HCT116 (cell line): ENCODE measurements around the gene CARD10. TPM values are rescaled to one million over a fixed set of nuclear protein-coding genes. Genes with fewer than 3 reads are reported as not detected.

ENCODE experiments used
- ATAC-seq: fragments of 200-7000 bp; cut with Tn5 transposase; 2 replicates; pipeline ENCODE4 v1.9.1; 2020; ENCODE audit warnings: mild to moderate bottlenecking, moderate library complexity
- BruUV-seq: library from RNA; stranded (reverse); fragments of 400-500 nt; replicated peaks from 2 replicates; lab custom pipeline; 2021; lab: Mats Ljungman, UMichigan
- CTCF ChIA-PET: fragments of 300-600 bp; sonication (Branson Sonifier 250); formaldehyde crosslinking; loops from one replicate; lab custom pipeline; 2021; ENCODE audit warnings: antibody characterized with exemption; lab: Charles Lee
- POLR2A ChIA-PET: fragments of 300-600, 350-600 bp; sonication (Branson Sonifier 250); formaldehyde crosslinking; loops from one replicate; lab custom pipeline; 2021; ENCODE audit warnings: antibody characterized with exemption; lab: Charles Lee
- RAD21 ChIA-PET, 2 experiments: fragments of 300-600 bp; sonication (Branson Sonifier 250); formaldehyde crosslinking; loops; one replicate each; lab custom pipeline; 2023; ENCODE audit warnings: low total read pairs in 2 of 2; ENCODE audit not compliant: uncharacterized antibody in 2 of 2, unreplicated experiment in 2 of 2, low non-redundant PET in 1 of 2; lab: Charles Lee
- DNase-seq: peaks from one replicate; pipeline ENCODE4 v3.0.0-alpha.2; 2010; ENCODE audit warnings: low read depth, low spot score
- H2AFZ ChIP-seq: fragments of 200-600 bp; shearing (Covaris generic), sonication (generic); 2 replicates; pipeline ENCODE4 v1.6.1; 2017; ENCODE audit warnings: low read depth, mixed run types, mixed read lengths, antibody characterized with exemption, low read length; ENCODE audit not compliant: poor library complexity, severe bottlenecking
- H3K27ac ChIP-seq: 2 replicates; pipeline ENCODE4 v1.5.1; 2012; ENCODE audit warnings: low read depth, low read length
- H3K27me3 ChIP-seq: fragments of 200-600 bp; sonication (generic); 2 replicates; pipeline ENCODE4 v1.6.1; 2016; ENCODE audit warnings: mixed run types, low read length, mixed read lengths; ENCODE audit not compliant: insufficient read depth
- H3K36me3 ChIP-seq, 2 experiments: fragments of 200-500 bp in 1 of 2; fragments of 200-600 bp in 1 of 2; sonication (Bioruptor generic) in 1 of 2; sonication (generic) in 1 of 2; 2 replicates each; pipeline versions ENCODE4 v1.5.1 to v1.6.1; 2014 to 2016; ENCODE audit warnings: low read length in 2 of 2, inconsistent platforms in 1 of 2, mixed read lengths in 1 of 2, mixed run types in 1 of 2; ENCODE audit not compliant: insufficient read depth in 2 of 2, control insufficient read depth in 1 of 2
- H3K4me1 ChIP-seq, 2 experiments: fragments of 200-600 bp in 1 of 2; sonication (generic) in 1 of 2; 2 replicates each; pipeline versions ENCODE4 v1.5.1 to v1.6.1; 2012 to 2017; ENCODE audit warnings: low read length in 2 of 2, inconsistent platforms in 1 of 2, mild to moderate bottlenecking in 1 of 2, mixed read lengths in 1 of 2, mixed run types in 1 of 2, moderate library complexity in 1 of 2; ENCODE audit not compliant: insufficient read depth in 2 of 2, control insufficient read depth in 1 of 2
- H3K4me2 ChIP-seq: fragments of 200-600 bp; sonication (generic); 2 replicates; pipeline ENCODE4 v1.6.1; 2017; ENCODE audit warnings: mixed run types, low read length, mixed read lengths
- H3K4me3 ChIP-seq, 2 experiments: fragments of 200-600 bp in 1 of 2; sonication (generic) in 1 of 2; replicated peaks in 1 of 2; 2 replicates each; pipeline ENCODE4 v1.5.1; 2011 to 2016; ENCODE audit warnings: low read length in 2 of 2, control low read depth in 1 of 2, low read depth in 1 of 2, mild to moderate bottlenecking in 1 of 2, mixed read lengths in 1 of 2, mixed run types in 1 of 2
- H3K79me2 ChIP-seq: fragments of 200-600 bp; sonication (generic); 2 replicates; pipeline ENCODE4 v1.6.1; 2017; ENCODE audit warnings: mild to moderate bottlenecking, mixed run types, low read length, moderate library complexity, mixed read lengths; ENCODE audit not compliant: insufficient read depth
- H3K9ac ChIP-seq: fragments of 200-600 bp; sonication (generic); 2 replicates; pipeline ENCODE4 v1.6.1; 2016; ENCODE audit warnings: low read length, mixed read lengths
- H3K9me2 ChIP-seq: fragments of 200-600 bp; sonication (generic), shearing (Covaris generic); 2 replicates; pipeline ENCODE4 v1.6.1; 2017; ENCODE audit warnings: mixed run types, mild to moderate bottlenecking, moderate library complexity; ENCODE audit not compliant: insufficient read depth
- H3K9me3 ChIP-seq, 2 experiments: fragments of 200-500 bp in 1 of 2; fragments of 200-600 bp in 1 of 2; sonication (Bioruptor generic) in 1 of 2; sonication (generic) in 1 of 2; 2 replicates each; pipeline ENCODE4 v1.6.1; 2014 to 2017; ENCODE audit warnings: low read length in 2 of 2, mixed read lengths in 2 of 2, inconsistent platforms in 1 of 2, low read depth in 1 of 2, mild to moderate bottlenecking in 1 of 2, mixed run types in 1 of 2, moderate library complexity in 1 of 2; ENCODE audit not compliant: control insufficient read depth in 1 of 2, insufficient read depth in 1 of 2
- H4K20me1 ChIP-seq: fragments of 200-600 bp; sonication (generic), shearing (Covaris generic); 2 replicates; pipeline ENCODE4 v1.6.1; 2017; ENCODE audit warnings: mixed run types, mild to moderate bottlenecking, moderate library complexity; ENCODE audit not compliant: insufficient read depth
- CBX3 ChIP-seq: IDR thresholded peaks from 2 replicates; pipeline ENCODE4 v1.6.1; 2012; ENCODE audit warnings: low read depth
- CEBPB ChIP-seq: IDR thresholded peaks from 2 replicates; pipeline ENCODE4 v1.6.1; 2012; ENCODE audit warnings: low read depth
- EGR1 ChIP-seq: IDR thresholded peaks from 2 replicates; pipeline ENCODE4 v1.6.1; 2012; ENCODE audit warnings: low read depth
- ELF1 ChIP-seq: IDR thresholded peaks from 2 replicates; pipeline ENCODE4 v1.6.1; 2012; ENCODE audit warnings: low read depth, borderline replicate concordance
- JUND ChIP-seq: IDR thresholded peaks from 2 replicates; pipeline ENCODE4 v1.6.1; 2012
- POLR2A ChIP-seq: IDR thresholded peaks from 2 replicates; pipeline ENCODE4 v1.7.0; 2011; ENCODE audit warnings: borderline replicate concordance; ENCODE audit not compliant: insufficient read depth, insufficient read length; ENCODE audit errors: extremely low read depth
- POLR2AphosphoS5 ChIP-seq: IDR thresholded peaks from 2 replicates; pipeline ENCODE4 v1.6.1; 2011; ENCODE audit warnings: mild to moderate bottlenecking, low read depth, low read length, moderate library complexity
- RAD21 ChIP-seq: IDR thresholded peaks from 2 replicates; pipeline ENCODE4 v1.6.1; 2012; ENCODE audit warnings: low read depth, mild to moderate bottlenecking
- YY1 ChIP-seq: IDR thresholded peaks from 2 replicates; pipeline ENCODE4 v1.6.1; 2011; ENCODE audit warnings: low read length, low read depth, moderate library complexity, mild to moderate bottlenecking; ENCODE audit not compliant: insufficient replicate concordance; ENCODE audit errors: extremely low read depth
- ZFX ChIP-seq: fragments of 450-650 bp; IDR thresholded peaks from 2 replicates; pipeline ENCODE4 v1.6.1; 2017
- ZNF274 ChIP-seq: fragments of 200-500 bp; sonication (Bioruptor generic); IDR thresholded peaks from 2 replicates; pipeline ENCODE4 v1.6.1; 2014; ENCODE audit warnings: mild to moderate bottlenecking, low read depth, low read length, inconsistent platforms
- intact Hi-C: fragments of 100-400 bp; cut with micrococcal nuclease; formaldehyde crosslinking; loops from 2 replicates; pipeline ENCODE4 v1.10.0; 2022
- total RNA-seq: library from RNA; stranded (reverse); gene quantifications from one replicate; pipeline ENCODE4 v1.2.1, GENCODE V29; 2021; ENCODE audit not compliant: unreplicated experiment
- TF ChIP-seq, protein P1 (sequence below): IDR thresholded peaks from 2 replicates; pipeline ENCODE4 v1.6.1; 2011; ENCODE audit warnings: mild to moderate bottlenecking, low read length, moderate library complexity; ENCODE audit not compliant: insufficient replicate concordance; ENCODE audit errors: extremely low read depth
- TF ChIP-seq, protein P2 (sequence below): IDR thresholded peaks from 2 replicates; pipeline ENCODE4 v1.6.1; 2012; ENCODE audit warnings: low read depth
- TF ChIP-seq, protein P3 (sequence below): IDR thresholded peaks from 2 replicates; pipeline ENCODE4 v1.6.1; 2012

CARD10 gene
- total RNA-seq, 1 experiment from 2014 or later, result 32.0 TPM

DNA sequence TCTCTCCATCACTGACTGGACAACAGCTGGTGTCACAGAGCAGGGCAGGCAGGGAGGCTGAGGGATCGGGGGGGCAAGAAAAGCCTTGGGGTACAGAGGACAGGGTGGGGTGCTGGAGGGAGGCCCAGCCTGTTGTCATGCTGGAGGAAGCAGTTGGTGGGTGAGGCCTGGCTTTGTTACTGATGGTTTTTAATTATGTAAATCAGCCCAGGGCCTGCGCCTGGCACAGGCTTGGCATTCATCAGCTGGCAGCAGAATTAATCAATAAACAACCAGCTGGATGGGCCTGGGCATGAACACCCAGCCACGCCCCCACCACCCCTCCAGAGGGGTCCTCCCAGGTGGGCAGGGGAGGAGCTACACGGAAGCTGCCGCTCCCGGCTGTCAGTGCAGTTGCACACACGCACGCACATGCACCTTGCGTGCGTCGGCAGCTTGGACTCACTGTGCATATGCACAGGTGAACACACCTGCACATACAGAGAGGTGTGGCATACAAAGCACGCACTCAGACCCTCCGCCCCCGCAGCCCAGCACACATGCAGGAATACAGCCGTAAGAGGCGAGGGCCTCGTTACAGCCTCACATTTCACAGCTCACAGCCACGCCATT lies 70.6 kb downstream of the CARD10 start:
- TF ChIP-seq, protein P1, sequence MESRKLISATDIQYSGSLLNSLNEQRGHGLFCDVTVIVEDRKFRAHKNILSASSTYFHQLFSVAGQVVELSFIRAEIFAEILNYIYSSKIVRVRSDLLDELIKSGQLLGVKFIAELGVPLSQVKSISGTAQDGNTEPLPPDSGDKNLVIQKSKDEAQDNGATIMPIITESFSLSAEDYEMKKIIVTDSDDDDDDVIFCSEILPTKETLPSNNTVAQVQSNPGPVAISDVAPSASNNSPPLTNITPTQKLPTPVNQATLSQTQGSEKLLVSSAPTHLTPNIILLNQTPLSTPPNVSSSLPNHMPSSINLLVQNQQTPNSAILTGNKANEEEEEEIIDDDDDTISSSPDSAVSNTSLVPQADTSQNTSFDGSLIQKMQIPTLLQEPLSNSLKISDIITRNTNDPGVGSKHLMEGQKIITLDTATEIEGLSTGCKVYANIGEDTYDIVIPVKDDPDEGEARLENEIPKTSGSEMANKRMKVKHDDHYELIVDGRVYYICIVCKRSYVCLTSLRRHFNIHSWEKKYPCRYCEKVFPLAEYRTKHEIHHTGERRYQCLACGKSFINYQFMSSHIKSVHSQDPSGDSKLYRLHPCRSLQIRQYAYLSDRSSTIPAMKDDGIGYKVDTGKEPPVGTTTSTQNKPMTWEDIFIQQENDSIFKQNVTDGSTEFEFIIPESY, result no peak
- TF ChIP-seq CBX3 (no peak), POLR2AphosphoS5 (no peak), POLR2A (no peak), ELF1 (no peak), YY1 (no peak), ZFX (no peak), CEBPB (no peak), EGR1 (no peak), ZNF274 (no peak), RAD21 (no peak), JUND (no peak)
- TF ChIP-seq, protein P2, sequence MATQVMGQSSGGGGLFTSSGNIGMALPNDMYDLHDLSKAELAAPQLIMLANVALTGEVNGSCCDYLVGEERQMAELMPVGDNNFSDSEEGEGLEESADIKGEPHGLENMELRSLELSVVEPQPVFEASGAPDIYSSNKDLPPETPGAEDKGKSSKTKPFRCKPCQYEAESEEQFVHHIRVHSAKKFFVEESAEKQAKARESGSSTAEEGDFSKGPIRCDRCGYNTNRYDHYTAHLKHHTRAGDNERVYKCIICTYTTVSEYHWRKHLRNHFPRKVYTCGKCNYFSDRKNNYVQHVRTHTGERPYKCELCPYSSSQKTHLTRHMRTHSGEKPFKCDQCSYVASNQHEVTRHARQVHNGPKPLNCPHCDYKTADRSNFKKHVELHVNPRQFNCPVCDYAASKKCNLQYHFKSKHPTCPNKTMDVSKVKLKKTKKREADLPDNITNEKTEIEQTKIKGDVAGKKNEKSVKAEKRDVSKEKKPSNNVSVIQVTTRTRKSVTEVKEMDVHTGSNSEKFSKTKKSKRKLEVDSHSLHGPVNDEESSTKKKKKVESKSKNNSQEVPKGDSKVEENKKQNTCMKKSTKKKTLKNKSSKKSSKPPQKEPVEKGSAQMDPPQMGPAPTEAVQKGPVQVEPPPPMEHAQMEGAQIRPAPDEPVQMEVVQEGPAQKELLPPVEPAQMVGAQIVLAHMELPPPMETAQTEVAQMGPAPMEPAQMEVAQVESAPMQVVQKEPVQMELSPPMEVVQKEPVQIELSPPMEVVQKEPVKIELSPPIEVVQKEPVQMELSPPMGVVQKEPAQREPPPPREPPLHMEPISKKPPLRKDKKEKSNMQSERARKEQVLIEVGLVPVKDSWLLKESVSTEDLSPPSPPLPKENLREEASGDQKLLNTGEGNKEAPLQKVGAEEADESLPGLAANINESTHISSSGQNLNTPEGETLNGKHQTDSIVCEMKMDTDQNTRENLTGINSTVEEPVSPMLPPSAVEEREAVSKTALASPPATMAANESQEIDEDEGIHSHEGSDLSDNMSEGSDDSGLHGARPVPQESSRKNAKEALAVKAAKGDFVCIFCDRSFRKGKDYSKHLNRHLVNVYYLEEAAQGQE, result no peak
- TF ChIP-seq, protein P3, sequence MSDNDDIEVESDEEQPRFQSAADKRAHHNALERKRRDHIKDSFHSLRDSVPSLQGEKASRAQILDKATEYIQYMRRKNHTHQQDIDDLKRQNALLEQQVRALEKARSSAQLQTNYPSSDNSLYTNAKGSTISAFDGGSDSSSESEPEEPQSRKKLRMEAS, result no peak
- Histone ChIP-seq H3K4me1 (peaks cover 32 to 85% of the 10 kb centered on the region in 2 experiments), H3K79me2 (no peaks in the 10 kb centered on the region), H4K20me1 (no peaks in the 10 kb centered on the region), H3K27me3 (no peaks in the 10 kb centered on the region), H3K9me3 (no peaks in the 10 kb centered on the region), H3K27ac (no peak overlapping the region; the same call in 1 of the 2 replicates), H3K4me2 (no peak overlapping the region), H3K36me3 (no peaks in the 10 kb centered on the region), H2AFZ (no peak overlapping the region), H3K9me2 (no peaks in the 10 kb centered on the region), H3K4me3 (no peak overlapping the region), H3K9ac (no peak overlapping the region)
- no peak for ATAC-seq
- ChIA-PET RAD21 (no interaction called here), POLR2A (interaction anchor here (1.5 kb wide), 1 partner anchor 131 kb away, joined by 4 read pairs; no protein-coding TSS in a partner anchor), CTCF (no interaction called here)
- DNase-seq, result no peak
- intact Hi-C loops, result no loop called here
- BruUV-seq, result no TSS peak
